ENCODE measurements around the gene ASIC1. TPM values are rescaled to one million over a fixed set of nuclear protein-coding genes. Genes with fewer than 3 reads are reported as not detected.

Gene ASIC1
- total and polyA plus RNA-seq, 2 of the 13 experiments (the other 11 are each of a cell fraction or from before 2014, with no cell fraction given) = 0.44 to 1.5 TPM

- no peak for TF ChIP-seq ZNF660 (CRISPR knock-in tag; IDR thresholded peaks at IDR 0.05; ENCODE audit: borderline replicate concordance, low read depth)
- TF ChIP-seq ZC3H13 (CRISPR knock-in tag; IDR thresholded peaks at IDR 0.05) = no peak
- TF ChIP-seq ZNF441 (CRISPR knock-in tag; IDR thresholded peaks at IDR 0.05; ENCODE audit: borderline replicate concordance) = no peak
- TF ChIP-seq ZNF430 (CRISPR knock-in tag; IDR thresholded peaks at IDR 0.05) = no peak
- TF ChIP-seq ZNF879 (CRISPR knock-in tag; IDR thresholded peaks at IDR 0.05) = 0 out of 2 replicates have a peak, but pooled peaks have one; percentile 51
- TF ChIP-seq, protein P1, sequence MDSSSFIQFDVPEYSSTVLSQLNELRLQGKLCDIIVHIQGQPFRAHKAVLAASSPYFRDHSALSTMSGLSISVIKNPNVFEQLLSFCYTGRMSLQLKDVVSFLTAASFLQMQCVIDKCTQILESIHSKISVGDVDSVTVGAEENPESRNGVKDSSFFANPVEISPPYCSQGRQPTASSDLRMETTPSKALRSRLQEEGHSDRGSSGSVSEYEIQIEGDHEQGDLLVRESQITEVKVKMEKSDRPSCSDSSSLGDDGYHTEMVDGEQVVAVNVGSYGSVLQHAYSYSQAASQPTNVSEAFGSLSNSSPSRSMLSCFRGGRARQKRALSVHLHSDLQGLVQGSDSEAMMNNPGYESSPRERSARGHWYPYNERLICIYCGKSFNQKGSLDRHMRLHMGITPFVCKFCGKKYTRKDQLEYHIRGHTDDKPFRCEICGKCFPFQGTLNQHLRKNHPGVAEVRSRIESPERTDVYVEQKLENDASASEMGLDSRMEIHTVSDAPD (CRISPR knock-in tag; IDR thresholded peaks at IDR 0.05) = 0 out of 2 replicates have a peak, but pooled peaks have one; percentile 51
- peak; percentile 35; the same call in 1 of the 2 replicates for TF ChIP-seq FOXO1 (CRISPR knock-in tag; IDR thresholded peaks at IDR 0.05)
- peak; percentile 61; the same call in 1 of the 2 replicates for TF ChIP-seq ZBTB38 (CRISPR knock-in tag; IDR thresholded peaks at IDR 0.05)
- TF ChIP-seq, protein P2, sequence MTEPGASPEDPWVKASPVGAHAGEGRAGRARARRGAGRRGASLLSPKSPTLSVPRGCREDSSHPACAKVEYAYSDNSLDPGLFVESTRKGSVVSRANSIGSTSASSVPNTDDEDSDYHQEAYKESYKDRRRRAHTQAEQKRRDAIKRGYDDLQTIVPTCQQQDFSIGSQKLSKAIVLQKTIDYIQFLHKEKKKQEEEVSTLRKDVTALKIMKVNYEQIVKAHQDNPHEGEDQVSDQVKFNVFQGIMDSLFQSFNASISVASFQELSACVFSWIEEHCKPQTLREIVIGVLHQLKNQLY (CRISPR knock-in tag; IDR thresholded peaks at IDR 0.05) = peak; percentile 94
- no peak for TF ChIP-seq CBFB (CRISPR knock-in tag; IDR thresholded peaks at IDR 0.05)
- no peak for TF ChIP-seq ZNF577 (CRISPR knock-in tag; IDR thresholded peaks at IDR 0.05; ENCODE audit: borderline replicate concordance, low read depth)
- peak; percentile 67 for TF ChIP-seq RARA (CRISPR knock-in tag; IDR thresholded peaks at IDR 0.05)
- TF ChIP-seq SOX6 (IDR thresholded peaks at IDR 0.05) = no peak
- peak; percentile 48; the same call in 1 of the 2 replicates for TF ChIP-seq SOX6 (CRISPR knock-in tag; IDR thresholded peaks at IDR 0.05)
- TF ChIP-seq RBM22 (optimal IDR thresholded peaks at IDR 0.05; ENCODE audit: low read length) = no peak
- TF ChIP-seq BCL6 (CRISPR knock-in tag; IDR thresholded peaks at IDR 0.05) = peak; percentile 35; the same call in 1 of the 2 replicates
- no peak for TF ChIP-seq ZFP36 (IDR thresholded peaks at IDR 0.05; ENCODE audit: borderline replicate concordance, low read depth, low read length, partially characterized antibody)
- 0 out of 2 replicates have a peak, but pooled peaks have one; percentile 33 for TF ChIP-seq TFDP2 (CRISPR knock-in tag; IDR thresholded peaks at IDR 0.05)
- no peak for TF ChIP-seq ZFP36L2 (CRISPR knock-in tag; IDR thresholded peaks at IDR 0.05)
- TF ChIP-seq ZNF317 (CRISPR knock-in tag; IDR thresholded peaks at IDR 0.05) = no peak
- no peak for TF ChIP-seq SOX13 (IDR thresholded peaks at IDR 0.05)
- TF ChIP-seq SOX13 (CRISPR knock-in tag; conservative IDR thresholded peaks at IDR 0.05 in 1 of 2, IDR thresholded peaks at IDR 0.05 in 1 of 2) = peak in 1 of 2 experiments; percentile 4; a peak in 1 of 4 replicates
- no peak for TF ChIP-seq MATR3 (CRISPR knock-in tag; IDR thresholded peaks at IDR 0.05)
- no peak for TF ChIP-seq MYNN (CRISPR knock-in tag; IDR thresholded peaks at IDR 0.05; ENCODE audit: low read depth)
- no peak for TF ChIP-seq POLR2AphosphoS2 (IDR thresholded peaks at IDR 0.05; ENCODE audit: low read depth, low read length)
- peak; percentile 62; the same call in 1 of the 2 replicates for TF ChIP-seq SMAD1 (CRISPR knock-in tag; IDR thresholded peaks at IDR 0.05; ENCODE audit: borderline replicate concordance, low read depth)
- TF ChIP-seq ZNF598 (CRISPR knock-in tag; IDR thresholded peaks at IDR 0.05; ENCODE audit: borderline replicate concordance) = no peak
- peak; percentile 33; the same call in 1 of the 2 replicates for TF ChIP-seq ZNF768 (CRISPR knock-in tag; IDR thresholded peaks at IDR 0.05)
- peak; percentile 77 for TF ChIP-seq RXRA (CRISPR knock-in tag; IDR thresholded peaks at IDR 0.05)
- no peak for TF ChIP-seq ZFAT (CRISPR knock-in tag; conservative IDR thresholded peaks at IDR 0.05)
- no peak for TF ChIP-seq GZF1 (CRISPR knock-in tag; IDR thresholded peaks at IDR 0.05)
Measured at GRCh38 chr12:50102646-50103309, 45.4 kb downstream of the ASIC1 start (continued).

Measured in HepG2 (cell line).